Mesenteric fat pad (tissue), 1 donor: Measurements from ENCODE around the gene RNF150. TPM values are rescaled to one million over a fixed set of nuclear protein-coding genes. Genes with fewer than 3 reads are reported as not detected.
"Not testable (repeated sequence)": the region's sequence is repeated elsewhere in the genome, so short reads cannot be mapped to it uniquely, and the experiment has no call there.

Experiments used
- DNase-seq: peaks from one replicate; pipeline ENCODE4 v3.0.0-alpha.2; 2020; ENCODE audit warnings: low spot score
- total RNA-seq: library from RNA; stranded (reverse); fragmentation: NEBNext Ultra II Directional; extraction: Animal tissue kit (Norgen Biotek cat#: 25700); gene quantifications from one replicate; pipeline ENCODE4 v1.2.1, GENCODE V29; 2021
- donor health status: DM: yes; HTN: yes; CAD: no.

The RNF150 gene
- total RNA-seq, 1 donor from 2014 or later: 17.4 TPM

DNA sequence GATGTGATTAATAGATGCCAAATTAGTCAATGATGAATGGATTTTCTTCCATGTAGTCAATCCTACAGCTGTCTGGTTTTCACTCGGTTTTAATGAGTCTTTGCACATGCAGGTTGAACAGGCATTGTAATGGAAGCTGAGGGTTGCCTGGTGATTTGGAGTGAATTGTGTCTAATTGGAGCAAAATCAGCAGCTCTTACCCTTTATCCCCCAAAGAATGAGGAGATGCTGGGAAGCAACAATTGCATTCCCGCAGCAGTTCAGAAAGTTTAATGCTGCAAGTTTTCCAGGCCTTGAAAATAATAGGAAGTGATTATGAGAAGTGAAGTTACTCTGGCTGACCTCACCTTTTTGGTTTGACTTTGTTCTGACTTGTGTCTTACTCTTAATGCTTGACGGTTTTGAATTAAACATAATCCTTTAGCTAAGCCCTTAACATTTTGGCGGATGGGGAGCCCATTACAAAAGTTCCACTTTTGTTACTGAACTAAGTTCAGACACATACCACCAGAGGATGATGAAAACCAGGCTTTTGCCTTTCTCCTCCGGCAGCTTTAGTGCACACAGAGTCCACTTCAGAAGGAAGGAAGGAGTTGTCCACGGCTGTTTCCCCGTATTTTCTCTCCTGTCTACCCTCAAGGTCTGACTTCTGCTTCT is 298.3 kb downstream of the RNF150 start:
- no peak for DNase-seq

GRCh38 chr4:140833280-140833679 is 300.0 kb downstream of the RNF150 start:
- no peak for DNase-seq

GRCh38 chr4:140829825-140830224 is 303.4 kb downstream of the RNF150 start:
- no peak for DNase-seq

GRCh38 chr4:140826701-140827027 is 306.6 kb downstream of the RNF150 start:
- no peak for DNase-seq

DNA sequence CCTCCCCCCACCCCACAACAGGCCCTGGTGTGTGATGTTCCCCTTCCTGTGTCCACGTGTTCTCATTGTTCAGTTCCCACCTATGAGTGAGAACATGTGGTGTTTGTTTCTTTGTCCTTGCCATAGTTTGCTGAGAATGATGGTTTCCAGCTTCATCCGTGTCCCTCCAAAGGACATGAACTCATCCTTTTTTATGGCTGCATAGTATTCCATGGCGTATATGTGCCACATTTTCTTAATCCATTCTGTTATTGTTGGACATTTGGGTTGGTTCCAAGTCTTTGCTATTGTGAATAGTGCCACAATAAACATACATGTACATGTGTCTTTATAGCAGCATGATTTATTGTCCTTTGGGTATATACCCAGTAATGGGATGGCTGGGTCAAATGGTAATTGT is 312.7 kb downstream of the RNF150 start:
- not testable (repeated sequence) for DNase-seq

DNA sequence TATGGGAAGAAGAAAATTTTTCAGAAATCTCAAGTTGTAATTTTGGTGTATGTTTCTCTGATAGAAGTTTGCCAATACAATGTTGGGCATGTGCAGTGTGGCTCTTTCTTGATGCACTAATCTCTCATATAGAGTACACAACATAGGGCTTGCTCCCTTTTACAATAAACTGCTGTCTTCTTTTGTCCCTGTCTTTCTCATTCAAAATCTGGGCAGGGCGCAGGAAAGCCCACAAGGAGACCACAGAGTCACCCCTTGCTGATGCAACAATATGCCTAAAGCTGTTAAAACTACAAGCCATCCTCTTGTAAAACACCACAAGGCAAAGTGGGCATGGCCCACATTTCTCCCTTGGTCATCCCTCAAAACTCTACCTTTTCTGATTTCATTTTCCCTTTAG is 313.7 kb downstream of the RNF150 start:
- DNase-seq: no peak

GRCh38 chr4:140818433-140818832 is 314.8 kb downstream of the RNF150 start:
- DNase-seq: no peak

DNA sequence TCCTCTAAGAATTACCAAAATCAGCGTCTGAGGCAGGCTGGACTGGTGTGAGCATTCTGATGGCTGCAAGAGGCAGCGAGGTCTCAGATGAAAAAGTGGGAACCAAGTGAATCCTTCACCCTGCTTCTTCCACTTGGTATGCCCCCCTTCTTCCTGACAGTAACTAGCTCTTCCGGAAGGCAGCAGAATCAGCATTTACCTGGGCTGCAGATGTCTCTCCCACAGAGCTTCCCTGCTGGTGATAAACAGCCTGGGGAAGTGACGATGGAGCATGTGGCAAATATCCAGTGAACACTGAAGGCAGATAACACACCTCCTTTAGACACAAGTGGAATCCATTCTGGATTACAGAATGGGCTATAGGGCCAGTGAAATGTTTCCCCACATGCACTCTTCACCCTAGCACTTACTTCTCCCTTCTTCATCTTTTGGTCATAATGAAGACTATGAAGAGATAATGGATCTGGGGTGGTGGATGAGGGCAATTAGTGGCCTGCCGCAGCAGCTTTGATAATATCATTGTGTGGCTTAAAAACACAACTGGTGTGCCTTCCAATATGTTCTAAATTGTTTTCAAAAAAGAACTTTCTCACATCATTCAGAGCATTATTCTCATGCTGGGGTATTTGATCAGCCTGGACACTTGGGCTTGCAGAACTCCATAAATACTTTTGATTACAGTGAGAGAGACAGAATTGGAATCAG is 316.3 kb downstream of the RNF150 start:
- DNase-seq: no peak

DNA sequence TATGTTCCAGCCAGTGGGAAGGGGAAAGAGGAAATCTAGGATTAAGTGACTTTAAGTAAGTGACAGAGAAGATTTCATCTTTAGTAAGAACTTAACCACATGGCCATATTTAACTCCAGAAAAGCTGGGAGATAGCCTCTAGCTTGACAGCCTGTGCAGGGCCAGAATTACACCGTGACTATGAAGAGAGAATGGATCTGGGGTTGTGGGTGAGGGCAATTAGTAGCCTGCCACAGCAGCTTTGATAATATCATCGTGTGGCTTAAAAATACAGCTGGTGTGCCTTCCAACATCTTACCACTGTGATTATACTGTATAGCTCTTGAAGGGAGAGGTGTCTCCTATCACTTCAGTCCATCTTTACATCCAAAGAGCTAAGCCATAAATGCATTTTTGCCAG is 319.5 kb downstream of the RNF150 start:
- no peak for DNase-seq

DNA sequence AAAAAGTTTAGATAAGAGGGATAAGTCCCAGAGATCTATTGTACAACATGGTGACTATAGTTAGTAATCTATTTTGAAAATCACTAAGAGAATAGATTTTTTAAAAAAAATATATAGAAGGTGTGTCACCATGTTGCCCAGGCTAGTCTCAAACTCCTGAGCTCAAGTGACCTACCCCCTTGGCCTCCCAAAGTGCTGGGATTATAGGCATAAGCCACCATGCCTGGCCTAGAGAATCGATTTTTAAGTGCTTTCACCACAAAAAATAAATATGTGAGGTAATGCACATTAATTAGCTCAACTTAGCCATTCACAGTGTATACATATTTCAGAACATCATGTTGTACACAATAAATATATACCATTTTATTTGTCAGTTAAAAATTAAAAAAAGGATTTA is 320.4 kb downstream of the RNF150 start:
- no peak for DNase-seq

DNA sequence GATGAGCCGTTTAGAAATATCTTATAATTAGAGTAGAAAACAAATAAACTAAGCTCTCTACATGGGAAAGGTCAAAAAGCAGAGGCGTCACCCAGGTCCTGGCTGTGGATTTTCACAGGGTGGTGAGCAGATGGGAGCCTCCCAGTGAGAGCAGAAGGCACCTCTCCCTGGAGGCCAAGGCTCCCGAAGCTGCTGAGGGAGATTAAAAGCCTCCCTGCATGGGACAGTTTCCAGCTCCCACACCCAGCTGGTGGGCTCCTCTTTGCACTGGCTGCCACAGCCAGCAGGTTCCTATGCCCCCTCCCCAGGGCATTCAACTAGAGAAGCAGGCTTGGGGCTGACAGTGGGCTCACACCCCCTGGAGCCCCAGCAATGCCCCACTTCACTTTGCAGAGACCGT is 321.8 kb downstream of the RNF150 start:
- no peak for DNase-seq

DNA sequence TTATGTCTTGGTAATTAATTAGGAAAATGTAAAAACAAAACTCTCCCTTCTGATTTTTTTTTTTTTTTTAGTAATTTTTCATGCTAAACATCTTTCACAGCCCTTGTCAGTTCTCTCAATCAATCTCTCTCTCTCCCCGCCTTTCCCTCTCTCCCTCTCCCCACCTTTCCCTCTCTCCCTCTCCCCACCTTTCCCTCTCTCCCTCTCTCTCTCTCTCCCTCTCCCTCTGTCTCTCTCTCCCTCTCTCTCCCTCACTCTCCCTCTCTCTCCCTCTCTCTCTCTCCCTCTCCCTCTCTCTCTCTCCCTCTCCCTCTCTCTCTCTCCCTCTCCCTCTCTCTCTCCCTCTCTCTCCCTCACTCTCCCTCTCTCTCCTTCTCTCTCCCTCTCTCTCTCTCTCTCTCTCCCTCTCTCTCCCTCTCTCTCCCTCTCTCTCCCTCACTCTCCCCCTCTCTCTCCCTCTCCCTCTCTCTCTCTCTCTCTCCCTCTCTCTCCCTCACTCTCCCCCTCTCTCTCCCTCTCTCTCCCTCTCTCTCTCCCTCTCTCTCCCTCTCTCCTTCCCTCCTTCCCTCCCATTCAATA is 322.6 kb downstream of the RNF150 start:
- not testable (repeated sequence) for DNase-seq

Other genes starting within 250 kb of the RNF150 start
- gene ZNF330, start 87.4 kb upstream of the RNF150 start, total RNA-seq: 34.6 TPM